SU-DHL-6 (cell line): ENCODE data around the gene CARD9.

Experiments
- CTCF ChIP-seq: fragments of 200-600 bp; sonication (generic); IDR thresholded peaks from one replicate; pipeline ENCODE4 v1.5.1; 2017; ENCODE audit warnings: antibody characterized with exemption, mild to moderate bottlenecking, low read length, moderate library complexity; ENCODE audit not compliant: insufficient read depth, poor library complexity, severe bottlenecking
- EZH2phosphoT487 ChIP-seq: fragments of 200-600 bp; sonication (generic), shearing (Covaris generic); conservative IDR thresholded peaks from 2 replicates; pipeline ENCODE4 v1.6.1; 2018; ENCODE audit warnings: mild to moderate bottlenecking, antibody characterized with exemption, low read length, moderate library complexity, mixed read lengths

- TF ChIP-seq CTCF (no peak), EZH2phosphoT487 (no peak)
Observed at GRCh38 chr9:136331030-136331429, 42.4 kb downstream of the CARD9 start.
